ENCODE results near the gene SLC30A3.

SLC30A3 gene

DNA sequence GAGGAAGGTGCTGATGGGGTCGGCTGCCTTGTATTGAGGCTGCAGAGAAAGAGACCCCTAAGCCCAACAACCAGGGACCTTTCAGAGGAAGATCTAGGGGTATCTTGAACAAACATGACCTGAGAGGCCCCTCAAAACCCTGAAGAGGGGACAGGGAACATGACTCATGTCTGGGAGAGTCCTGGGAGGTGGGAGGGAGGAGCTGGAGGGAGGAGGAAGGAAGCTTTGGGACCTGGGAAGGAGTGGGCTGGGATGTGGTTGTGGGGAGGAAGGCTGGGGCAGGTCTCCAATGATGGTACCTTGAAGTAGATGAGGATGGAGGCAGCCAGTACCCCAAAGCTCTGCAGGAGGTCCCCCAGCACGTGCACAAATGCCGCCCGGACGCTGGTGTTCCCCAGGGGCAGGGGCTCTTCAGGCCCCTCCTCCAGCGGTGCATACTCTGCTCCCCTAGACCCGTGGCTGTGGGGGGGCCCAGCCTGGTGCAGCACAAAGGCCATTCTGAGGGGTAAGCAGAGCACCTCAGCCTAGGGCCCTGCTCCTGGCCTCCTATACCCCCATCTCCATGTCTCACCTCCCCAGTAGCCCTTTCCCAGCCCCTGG is 5.9 kb downstream of the SLC30A3 start:
- DNase-seq: no peak

DNA sequence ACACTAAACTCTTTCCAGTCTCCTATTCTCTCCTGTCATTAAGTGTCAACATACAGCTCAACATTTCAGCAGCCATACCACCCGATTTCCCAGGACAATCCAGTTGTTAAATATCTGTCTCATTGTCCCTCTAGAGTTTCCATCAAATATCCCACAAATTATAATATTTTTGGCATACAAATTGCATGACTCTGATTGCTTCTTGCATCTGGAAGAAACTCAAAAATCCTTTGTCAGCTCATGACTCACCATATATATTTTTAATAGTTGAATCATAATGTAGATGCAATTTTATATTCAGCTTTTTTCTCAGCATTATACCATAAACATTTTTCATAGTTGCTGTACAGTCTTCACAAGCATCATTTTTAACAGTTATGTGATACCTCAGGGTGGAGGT is 7.2 kb downstream of the SLC30A3 start:
- DNase-seq: no peak

DNA sequence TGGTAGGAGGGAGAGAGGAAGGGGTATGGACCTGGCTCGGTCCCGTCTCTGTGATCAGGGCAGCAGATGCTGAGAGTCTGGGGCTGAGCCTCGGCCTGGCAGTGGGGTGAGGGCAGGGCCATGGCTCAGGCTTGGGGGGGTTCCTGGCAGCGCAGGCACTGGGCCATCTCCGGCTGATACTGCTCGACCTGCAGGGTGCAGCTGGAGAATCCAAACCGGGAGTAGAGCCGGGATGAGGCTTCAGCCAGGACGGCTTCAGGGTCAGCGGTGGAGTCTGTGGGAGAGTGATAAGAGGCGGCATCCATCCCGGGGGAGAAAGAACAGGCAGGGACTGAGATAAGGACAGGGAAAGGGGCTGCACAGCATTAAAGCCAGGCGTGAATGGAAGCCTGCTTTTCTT is 7.7 kb downstream of the SLC30A3 start:
- DNase-seq: no peak

DNA sequence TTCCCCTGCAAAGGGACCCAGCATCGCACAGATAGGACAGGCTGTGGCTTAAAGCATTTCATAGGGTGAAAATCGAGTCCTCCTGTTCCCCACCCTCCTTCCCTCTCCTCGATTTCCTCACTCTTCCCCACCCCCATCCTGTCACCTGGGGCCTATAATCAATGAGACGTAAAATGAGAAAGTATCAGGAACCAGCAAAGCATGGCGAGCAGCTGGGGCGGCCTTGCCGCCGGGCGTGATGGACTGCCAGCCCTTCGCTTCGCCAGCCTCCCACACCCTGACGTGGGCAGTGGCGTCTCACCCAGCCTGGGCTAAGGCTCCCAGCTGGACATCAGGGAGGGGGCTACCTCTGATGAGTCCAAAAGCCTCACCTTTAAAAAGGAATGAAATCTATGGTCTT is 11.1 kb downstream of the SLC30A3 start:
- DNase-seq: no peak

DNA sequence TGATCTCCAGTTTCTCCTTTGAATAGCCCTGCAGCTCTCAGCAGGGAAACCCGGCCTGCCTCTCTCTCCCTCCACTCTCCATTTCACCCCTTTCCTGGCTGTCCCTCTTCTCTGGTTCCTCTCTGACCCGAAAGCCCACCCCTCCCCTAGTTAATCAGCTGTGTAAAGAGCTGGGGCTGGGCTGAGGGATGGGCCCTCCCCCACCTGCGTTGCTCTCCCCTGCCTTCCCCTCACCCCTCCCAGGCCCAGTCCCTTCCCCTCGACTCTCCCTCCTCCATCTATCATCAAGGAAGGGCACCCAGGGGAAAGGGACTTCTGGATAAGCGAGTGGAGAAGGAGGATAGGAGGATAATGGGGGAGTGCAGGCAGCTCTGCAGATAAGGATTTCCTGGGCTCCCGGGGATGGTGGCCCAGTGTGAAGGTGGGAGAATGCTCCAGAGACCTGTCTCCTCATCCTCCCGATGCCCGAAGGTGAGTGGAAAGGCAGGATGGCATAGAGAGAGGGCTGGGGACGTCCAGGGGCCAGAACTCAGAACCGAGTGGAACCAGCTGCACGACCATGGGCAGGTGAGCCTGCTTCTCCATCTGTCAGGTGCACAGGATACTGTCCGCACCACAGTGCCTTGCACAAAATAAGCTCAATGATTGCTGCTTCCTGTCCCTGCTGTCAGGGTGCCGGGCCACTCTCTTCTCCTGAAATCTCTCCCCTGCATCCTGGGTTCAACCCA is 12.0 kb downstream of the SLC30A3 start:
- no peak for DNase-seq

DNA sequence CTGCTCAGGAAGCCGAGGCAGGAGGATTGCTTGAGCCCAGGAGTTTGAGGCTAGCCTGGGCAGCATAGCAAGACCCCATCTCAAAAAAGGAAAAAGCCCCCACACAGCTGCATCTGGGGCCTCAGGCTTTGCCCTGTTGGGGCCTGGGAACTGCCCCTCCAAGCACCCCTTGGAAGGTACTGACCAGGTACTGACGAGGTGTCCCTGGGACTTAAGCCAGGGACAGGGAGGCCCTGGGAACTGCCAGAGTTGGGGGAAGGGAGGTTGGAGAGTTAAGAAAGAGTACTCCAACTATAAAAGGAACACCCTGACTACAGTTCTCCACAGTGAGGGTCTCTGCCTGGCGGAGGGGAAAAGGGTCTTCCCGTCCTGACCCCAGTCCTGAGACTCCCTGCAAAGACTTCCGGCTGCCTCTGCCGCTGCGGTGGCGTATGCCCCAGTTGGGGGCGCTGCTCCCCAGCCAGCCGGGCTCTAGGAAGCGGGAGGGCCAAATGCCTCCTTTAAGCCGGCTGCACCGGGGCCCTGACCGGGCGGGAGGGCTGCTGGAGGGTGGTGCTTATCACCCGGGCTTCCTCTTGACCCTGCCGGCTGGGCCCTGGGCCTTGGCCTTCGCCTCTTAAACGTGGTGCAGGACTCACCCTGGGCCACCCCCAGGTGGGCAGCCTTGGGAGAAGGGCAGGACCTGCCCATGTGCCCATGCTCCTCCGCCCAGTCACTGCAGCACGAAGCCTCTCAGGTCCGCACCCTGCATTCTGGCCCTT is 12.8 kb downstream of the SLC30A3 start:
- no peak for DNase-seq

DNA sequence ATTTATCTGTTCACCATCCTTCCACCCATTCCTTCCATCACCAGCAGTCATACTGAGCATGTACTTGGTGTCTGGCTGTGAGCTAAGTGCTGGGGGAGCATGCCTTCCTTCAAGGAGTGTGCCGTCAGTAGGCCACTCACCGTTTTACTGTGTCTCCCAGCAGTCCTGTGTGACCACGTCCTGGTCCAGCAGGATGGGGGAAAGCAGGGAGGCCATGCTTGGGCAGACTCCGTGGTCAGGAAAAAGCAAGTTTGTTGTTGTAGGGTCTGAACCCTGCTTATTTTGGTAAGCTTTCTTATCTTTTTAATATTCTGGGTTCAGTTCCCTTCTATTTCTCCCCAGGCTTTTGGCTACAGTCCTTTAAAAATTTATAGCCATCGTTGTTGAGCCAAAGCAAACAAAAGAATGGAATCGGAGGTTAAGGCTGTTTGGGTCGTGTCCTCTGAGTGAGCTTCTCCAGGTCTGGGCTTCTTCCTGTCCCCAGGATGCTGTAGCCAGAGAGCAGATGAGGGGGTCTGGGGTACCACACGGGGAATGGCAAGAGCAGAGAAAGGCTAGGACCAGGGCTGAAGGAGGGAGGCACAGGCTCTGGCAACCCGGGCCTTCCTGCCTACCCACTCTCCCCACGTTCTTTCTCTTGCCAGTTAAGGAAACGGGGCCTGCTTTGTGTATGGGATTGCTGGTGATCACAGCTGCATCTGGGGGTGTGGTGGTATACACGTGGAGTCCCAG is 13.5 kb downstream of the SLC30A3 start:
- no peak for DNase-seq

DNA sequence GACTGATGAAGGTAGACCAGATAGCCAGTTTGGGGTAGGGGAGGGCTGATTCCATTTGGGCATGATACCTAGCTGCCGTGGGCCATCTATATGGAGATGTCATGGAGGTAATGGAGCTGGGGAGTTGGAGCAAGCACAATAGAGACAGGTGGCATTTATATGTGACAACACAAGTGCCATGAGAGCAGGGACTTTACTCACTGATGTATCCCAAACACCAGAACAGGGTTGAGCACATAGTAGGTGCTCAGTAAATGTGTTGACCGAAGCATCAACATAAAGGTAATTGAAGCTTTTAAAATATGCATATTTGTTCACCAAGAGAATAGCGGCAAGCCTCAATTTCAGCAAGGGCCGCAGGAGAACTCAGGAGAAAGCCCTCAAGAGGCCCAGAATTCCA is 15.0 kb downstream of the SLC30A3 start:
- no peak for DNase-seq

DNA sequence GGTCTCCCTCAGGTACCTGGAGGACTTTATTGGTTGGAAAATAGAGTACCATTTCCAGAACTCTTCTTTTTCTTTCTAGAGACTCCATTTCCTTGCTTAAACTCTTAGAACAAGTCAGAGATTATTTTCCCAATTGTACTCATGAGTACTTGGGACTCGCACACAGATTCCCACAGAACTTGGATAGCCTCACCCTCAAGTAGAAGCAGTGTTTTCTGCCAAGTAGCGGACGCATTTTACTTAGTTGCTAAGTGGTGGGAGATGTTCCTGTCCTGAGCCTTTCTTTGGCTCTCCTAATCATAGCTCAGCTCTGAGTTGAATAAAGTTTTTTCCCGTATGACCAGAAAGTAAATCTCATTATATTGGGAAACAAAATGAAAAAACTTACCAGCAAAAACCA is 17.2 kb downstream of the SLC30A3 start:
- DNase-seq: no peak

DNA sequence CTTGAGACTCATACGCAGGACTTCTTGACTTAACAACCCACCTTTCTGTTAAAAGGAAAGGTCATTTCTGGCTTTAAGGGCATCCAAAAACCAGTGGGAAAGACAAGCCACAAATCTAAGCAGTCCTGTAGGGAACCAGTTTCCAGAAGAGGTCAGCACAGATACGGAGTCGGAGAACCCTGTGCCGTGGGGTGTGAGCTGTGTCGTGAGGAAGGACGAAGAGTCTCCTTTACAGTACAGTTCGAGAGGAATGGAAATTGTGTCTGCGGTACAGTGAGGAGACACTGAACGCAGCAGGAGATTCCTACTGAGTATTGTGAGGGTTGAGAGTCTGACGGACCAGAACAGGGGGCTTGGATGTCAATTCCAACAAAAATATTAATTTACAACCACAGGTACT is 17.7 kb downstream of the SLC30A3 start:
- no peak for DNase-seq

DNA sequence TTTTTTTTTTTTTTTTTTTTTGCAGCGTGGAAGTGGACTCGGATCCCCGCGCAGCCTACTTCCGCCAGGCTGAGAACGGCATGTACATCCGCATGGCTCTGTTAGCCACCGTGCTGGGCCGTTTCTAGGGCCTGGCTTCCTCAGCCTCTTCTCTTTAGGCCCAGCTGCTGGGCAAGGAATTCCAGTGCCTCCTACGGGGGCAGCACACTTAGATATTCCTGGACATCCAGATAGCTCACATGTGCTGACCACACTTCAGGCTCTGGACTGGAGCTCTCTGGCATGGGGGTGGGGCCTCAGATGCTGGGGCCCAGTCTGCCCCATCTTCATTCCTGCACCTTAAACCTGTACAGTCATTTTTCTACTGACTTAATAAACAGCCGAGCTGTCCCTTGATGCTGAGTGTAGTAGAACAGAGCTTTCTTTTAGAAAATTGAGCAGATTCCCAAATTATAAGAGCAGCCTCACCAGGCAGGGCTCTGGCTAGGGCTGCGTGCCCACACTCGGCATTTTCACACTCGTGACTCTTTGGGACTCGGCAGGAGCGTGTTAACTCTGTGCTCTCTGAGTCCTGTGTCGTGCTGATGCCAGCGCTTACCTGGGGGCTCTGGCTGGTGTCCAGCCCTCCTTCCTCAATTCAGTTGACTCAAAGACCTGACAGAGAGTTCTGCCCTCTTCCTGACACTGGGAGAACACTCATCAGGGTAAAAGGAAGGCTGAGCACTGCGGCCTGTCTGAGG is 19.3 kb downstream of the SLC30A3 start:
- DNase-seq: no peak

DNA sequence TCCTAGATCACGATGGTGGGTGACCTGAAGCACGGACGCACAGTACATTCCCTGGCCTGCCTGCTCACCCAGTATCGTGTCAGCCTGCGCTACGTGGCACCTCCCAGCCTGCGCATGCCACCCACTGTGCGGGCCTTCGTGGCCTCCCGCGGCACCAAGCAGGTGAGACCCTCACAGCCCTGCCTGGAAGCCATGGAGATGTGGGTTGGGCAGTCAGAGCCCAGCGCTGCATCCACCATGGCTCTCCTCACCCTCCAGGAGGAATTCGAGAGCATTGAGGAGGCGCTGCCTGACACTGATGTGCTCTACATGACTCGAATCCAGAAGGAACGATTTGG is 20.3 kb downstream of the SLC30A3 start:
- DNase-seq: no peak

DNA sequence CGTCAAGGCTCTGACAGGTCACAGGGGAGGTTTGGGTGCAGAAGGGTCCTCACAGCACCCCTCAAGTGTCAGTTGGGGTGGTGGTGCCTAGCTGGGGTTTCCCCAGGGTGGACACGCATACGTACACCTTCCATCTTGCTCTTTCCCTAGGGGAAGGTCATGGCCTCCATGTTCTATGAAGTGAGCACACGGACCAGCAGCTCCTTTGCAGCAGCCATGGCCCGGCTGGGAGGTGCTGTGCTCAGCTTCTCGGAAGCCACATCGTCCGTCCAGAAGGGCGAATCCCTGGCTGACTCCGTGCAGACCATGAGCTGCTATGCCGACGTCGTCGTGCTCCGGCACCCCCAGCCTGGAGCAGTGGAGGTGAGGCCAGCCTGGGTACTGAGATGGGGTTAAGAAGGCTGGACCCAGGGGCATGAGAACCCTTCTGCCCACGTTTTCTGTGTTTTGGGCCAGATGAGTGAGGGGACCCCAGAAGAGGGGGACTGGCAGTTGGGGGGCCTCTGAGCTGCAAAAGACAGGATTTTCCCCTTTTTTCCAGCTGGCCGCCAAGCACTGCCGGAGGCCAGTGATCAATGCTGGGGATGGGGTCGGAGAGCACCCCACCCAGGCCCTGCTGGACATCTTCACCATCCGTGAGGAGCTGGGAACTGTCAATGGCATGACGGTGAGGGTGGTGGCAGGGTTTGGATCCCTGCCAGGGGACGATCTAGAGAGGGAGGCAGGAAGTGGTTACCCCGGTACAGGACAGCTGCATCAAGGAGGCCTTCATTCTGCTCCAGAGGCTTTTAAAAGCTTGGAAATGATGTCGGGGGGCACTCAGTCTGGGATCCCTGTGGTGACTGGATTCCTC is 20.9 kb downstream of the SLC30A3 start:
- DNase-seq: no peak

DNA sequence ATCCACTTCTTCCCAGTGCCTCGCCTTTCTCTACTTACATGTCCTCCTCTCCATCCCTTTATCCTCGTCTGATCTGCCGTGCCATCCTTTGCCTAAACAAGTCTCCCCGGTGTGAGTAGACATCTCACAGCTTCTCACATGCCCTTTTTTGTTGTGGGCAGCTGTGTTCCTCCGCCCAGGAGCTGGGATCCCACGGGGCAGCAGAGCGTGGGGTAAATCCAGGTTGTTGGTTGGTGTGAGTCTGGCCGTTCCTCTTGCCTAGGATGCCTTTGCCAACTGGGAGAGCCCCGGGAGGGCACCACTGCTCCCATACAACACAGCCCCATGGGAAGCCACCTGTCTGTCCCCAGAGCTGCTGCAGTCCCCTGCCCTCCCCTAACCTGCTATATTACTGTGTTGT is 22.4 kb downstream of the SLC30A3 start:
- no peak for DNase-seq

DNA sequence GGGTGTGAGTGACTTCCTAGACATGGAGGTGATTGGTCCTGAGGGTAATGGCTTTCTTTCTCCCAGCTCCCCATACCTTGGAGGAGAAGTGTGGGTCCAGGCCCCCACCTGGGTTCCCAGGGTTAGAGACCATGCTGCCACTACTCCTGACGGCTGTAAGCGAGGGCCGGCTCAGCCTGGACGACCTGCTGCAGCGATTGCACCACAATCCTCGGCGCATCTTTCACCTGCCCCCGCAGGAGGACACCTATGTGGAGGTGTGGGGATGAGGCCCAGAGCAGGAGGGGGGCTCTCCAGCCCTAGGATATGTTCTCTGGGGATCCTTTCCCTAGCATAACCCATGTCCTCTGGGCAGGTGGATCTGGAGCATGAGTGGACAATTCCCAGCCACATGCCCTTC is 23.9 kb downstream of the SLC30A3 start:
- DNase-seq: no peak

DNA sequence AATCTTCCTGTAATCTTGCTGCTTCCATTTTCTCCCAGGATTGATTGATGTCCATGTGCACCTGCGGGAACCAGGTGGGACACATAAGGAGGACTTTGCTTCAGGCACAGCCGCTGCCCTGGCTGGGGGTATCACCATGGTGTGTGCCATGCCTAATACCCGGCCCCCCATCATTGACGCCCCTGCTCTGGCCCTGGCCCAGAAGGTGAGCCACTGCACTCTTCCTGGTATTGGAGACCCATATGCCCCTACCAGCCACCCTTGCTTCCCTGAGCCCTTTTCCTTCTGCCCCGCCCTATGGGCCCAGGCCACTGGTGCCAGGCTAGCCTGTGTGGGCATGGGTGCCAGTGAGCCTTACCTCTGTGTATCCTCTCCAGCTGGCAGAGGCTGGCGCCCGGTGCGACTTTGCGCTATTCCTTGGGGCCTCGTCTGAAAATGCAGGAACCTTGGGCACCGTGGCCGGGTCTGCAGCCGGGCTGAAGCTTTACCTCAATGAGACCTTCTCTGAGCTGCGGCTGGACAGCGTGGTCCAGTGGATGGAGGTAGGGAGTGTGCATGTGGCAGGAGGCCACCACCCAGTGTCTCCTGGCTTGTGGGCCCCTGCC is 25.4 kb downstream of the SLC30A3 start:
- no peak for DNase-seq

DNA sequence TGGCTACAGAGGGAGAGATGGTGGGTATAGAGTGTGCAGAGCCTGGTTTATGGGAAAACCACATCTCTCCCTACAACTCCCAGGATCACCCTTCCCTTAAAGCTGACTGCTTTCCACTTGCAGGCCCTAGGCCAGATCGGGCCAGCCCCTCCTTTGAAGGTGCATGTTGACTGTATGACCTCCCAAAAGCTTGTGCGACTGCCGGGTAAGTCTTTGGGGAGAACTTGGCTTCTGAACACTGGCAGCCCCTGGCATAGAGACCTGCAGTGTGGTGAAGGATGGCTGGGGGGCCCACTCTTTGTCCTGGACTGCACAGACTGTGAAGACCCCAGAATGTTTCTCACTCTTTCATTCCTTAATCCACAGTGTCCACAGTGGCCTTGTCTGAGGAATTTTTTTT is 26.2 kb downstream of the SLC30A3 start:
- no peak for DNase-seq

DNA sequence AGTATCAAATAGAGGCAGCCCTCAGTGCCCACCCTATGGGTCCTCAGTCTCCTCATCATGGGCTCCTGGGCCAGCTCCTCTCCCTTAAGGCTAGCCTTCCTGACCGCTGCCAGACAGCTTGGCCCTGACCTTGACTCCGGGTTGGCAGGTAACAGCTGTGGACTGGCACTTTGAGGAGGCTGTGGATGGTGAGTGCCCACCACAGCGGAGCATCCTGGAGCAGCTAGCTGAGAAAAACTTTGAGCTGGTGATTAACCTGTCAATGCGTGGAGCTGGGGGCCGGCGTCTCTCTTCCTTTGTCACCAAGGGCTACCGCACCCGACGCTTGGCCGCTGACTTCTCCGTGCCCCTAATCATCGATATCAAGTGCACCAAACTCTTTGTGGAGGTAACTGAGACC is 26.7 kb downstream of the SLC30A3 start:
- no peak for DNase-seq

DNA sequence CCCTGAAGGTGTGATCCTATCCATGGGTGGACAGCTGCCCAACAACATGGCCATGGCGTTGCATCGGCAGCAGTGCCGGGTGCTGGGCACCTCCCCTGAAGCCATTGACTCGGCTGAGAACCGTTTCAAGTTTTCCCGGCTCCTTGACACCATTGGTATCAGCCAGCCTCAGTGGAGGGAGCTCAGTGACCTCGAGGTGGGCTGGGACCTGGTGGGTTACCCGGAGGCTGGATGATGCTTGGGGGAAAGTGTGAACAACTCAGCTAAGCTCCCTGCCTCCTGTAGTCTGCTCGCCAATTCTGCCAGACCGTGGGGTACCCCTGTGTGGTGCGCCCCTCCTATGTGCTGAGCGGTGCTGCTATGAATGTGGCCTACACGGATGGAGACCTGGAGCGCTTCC is 29.5 kb downstream of the SLC30A3 start:
- DNase-seq: no peak

DNA sequence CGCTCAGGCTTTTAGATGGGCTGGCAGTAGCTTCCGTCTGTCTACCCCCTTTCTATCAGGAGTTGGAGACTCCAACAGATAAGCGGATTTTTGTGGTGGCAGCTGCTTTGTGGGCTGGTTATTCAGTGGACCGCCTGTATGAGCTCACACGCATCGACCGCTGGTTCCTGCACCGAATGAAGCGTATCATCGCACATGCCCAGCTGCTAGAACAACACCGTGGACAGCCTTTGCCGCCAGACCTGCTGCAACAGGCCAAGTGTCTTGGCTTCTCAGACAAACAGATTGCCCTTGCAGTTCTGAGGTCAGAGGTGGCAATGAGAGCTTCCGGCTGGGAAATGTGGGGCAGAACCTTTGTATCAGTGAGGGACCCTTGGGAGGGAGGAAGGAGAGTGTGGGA is 30.9 kb downstream of the SLC30A3 start:
- no peak for DNase-seq

DNA sequence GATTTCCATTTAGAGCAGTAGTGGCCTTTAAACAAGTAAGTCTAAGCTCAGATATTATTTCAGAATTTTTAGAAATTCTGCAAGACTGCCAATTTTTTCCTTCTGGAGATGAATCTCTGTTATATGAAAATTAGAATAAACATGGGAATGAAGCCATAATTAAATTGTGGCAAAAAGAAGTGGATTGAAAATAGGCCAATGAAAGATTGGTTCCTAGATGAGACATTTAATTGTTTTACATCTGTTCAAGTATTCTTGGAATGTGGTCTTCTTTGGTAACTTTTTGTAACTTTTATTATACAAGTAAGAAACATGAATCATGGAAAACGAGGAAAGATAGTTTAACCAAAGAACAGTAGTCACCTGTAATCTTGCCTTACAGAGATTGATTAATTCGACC is 35.3 kb downstream of the SLC30A3 start:
- DNase-seq: no peak

DNA sequence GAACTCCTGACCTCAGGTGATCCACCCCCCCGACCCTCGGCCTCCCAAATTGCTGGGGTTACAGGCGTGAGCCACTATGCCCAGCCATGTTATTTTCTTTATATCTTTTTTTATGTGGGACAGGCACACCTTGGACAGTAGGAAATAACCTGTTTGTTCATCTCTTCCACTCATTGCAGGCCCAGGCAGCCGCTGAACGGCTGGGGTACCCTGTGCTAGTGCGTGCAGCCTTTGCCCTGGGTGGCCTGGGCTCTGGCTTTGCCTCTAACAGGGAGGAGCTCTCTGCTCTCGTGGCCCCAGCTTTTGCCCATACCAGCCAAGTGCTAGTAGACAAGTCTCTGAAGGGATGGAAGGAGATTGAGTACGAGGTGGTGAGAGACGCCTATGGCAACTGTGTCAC is 37.3 kb downstream of the SLC30A3 start:
- DNase-seq: no peak
